HG02885 (cell line): ENCODE results near the gene PLS1.
A peak's percentile ranks its signal among the peaks of the same experiment; 100 is the strongest.
"Not testable (repeated sequence)": the region's sequence is repeated elsewhere in the genome, so short reads cannot be mapped to it uniquely, and the experiment has no call there.

Experiments
- ATAC-seq: cut with Tn5 transposase; IDR thresholded peaks from one replicate; pipeline ENCODE4 v1.9.1; 2021; ENCODE audit warnings: mild to moderate bottlenecking; ENCODE audit not compliant: unreplicated experiment, poor library complexity

Gene PLS1

GRCh38 chr3:142595951-142596725, at the start of gene PLS1:
PLS1 (plus strand) TSS chr3:142596393; CDS start chr3:142664238, 67,845 bp downstream.
- peak; percentile 91 for ATAC-seq

GRCh38 chr3:142549986-142550385, 46.2 kb upstream of the PLS1 start:
- ATAC-seq, result no peak

GRCh38 chr3:142552579-142552978, 43.6 kb upstream of the PLS1 start:
- not testable (repeated sequence) for ATAC-seq

GRCh38 chr3:142553741-142554140, 42.5 kb upstream of the PLS1 start:
- ATAC-seq, result no peak

- no peak for ATAC-seq
These were observed 36.1 kb upstream of the PLS1 start for GRCh38 chr3:142560118-142560517.

GRCh38 chr3:142563496-142563997, 32.6 kb upstream of the PLS1 start:
- no peak for ATAC-seq

GRCh38 chr3:142566096-142566495, 30.1 kb upstream of the PLS1 start:
- ATAC-seq, result no peak

GRCh38 chr3:142568393-142569017, 27.7 kb upstream of the PLS1 start:
- no peak for ATAC-seq

- not testable (repeated sequence) for ATAC-seq
These were observed 26.8 kb upstream of the PLS1 start for GRCh38 chr3:142569422-142569821.

GRCh38 chr3:142574223-142574622, 22.0 kb upstream of the PLS1 start:
- not testable (repeated sequence) for ATAC-seq

GRCh38 chr3:142574665-142575064, 21.5 kb upstream of the PLS1 start:
- ATAC-seq, result no peak

GRCh38 chr3:142576792-142577191, 19.4 kb upstream of the PLS1 start:
- ATAC-seq, result no peak

GRCh38 chr3:142577696-142578328, 18.4 kb upstream of the PLS1 start:
- no peak for ATAC-seq

GRCh38 chr3:142578329-142579223, 17.6 kb upstream of the PLS1 start, which contains the start of gene ATR:
ATR (minus strand) TSS chr3:142578733; CDS start chr3:142578704, 29 bp downstream.
- peak; percentile 94 for ATAC-seq

- no peak for ATAC-seq
These were observed 16.2 kb upstream of the PLS1 start for GRCh38 chr3:142580061-142580423.

- ATAC-seq, result not testable (repeated sequence)
These were observed 15.1 kb upstream of the PLS1 start for GRCh38 chr3:142581070-142581469.

GRCh38 chr3:142586803-142587406, 9.3 kb upstream of the PLS1 start:
- ATAC-seq, result peak; percentile 78

- no peak for ATAC-seq
These were observed 7.5 kb upstream of the PLS1 start for GRCh38 chr3:142588703-142589102.

GRCh38 chr3:142592268-142592667, 3.9 kb upstream of the PLS1 start:
- not testable (repeated sequence) for ATAC-seq

- no peak for ATAC-seq
These were observed 1.1 kb upstream of the PLS1 start for GRCh38 chr3:142595141-142595540.
